AG10803 (cell line): ENCODE measurements around the gene RIN3.

Source experiments
- DNase-seq: peaks from one replicate; pipeline ENCODE4 v3.0.0; 2010; ENCODE audit warnings: low read depth
- H3K4me3 ChIP-seq: 2 replicates; pipeline ENCODE4 v1.5.1; 2011; ENCODE audit warnings: mild to moderate bottlenecking, low read length, control low read depth
- TF ChIP-seq, protein P1 (sequence below): conservative IDR thresholded peaks from 2 replicates; pipeline ENCODE4 v1.5.1; 2011; ENCODE audit warnings: mild to moderate bottlenecking, low read length, control low read depth, inconsistent platforms

The RIN3 gene

DNA sequence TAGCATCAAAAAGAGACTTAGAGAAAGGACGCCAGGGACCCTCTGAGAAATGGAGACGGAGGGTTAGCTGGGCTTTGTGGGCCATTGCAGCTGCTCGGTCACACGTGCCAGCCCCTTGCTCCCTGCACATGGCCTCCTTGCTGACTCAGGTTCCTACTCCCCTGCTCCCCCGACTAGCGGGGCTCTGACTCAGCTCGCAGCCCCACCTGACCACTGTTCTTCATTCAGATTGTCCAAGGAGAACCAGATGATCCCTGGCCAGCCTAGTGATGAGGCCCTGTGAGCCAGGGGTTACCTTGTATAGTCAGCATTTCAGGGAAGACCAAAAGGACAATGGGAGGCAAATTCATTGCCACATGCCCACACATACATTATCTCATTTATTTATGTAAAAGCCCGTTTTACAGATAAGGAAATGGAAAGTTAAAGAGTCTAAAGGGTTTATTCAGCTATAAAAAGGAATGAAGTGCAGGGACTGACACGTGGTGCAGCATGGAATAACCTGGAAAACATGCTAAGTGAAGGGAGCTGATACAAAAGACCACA, 131.5 kb downstream of the RIN3 start:
- TF ChIP-seq, protein P1, sequence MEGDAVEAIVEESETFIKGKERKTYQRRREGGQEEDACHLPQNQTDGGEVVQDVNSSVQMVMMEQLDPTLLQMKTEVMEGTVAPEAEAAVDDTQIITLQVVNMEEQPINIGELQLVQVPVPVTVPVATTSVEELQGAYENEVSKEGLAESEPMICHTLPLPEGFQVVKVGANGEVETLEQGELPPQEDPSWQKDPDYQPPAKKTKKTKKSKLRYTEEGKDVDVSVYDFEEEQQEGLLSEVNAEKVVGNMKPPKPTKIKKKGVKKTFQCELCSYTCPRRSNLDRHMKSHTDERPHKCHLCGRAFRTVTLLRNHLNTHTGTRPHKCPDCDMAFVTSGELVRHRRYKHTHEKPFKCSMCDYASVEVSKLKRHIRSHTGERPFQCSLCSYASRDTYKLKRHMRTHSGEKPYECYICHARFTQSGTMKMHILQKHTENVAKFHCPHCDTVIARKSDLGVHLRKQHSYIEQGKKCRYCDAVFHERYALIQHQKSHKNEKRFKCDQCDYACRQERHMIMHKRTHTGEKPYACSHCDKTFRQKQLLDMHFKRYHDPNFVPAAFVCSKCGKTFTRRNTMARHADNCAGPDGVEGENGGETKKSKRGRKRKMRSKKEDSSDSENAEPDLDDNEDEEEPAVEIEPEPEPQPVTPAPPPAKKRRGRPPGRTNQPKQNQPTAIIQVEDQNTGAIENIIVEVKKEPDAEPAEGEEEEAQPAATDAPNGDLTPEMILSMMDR = no peak
- DNase-seq = no peak
- no peak overlapping the region for H3K4me3 ChIP-seq

DNA sequence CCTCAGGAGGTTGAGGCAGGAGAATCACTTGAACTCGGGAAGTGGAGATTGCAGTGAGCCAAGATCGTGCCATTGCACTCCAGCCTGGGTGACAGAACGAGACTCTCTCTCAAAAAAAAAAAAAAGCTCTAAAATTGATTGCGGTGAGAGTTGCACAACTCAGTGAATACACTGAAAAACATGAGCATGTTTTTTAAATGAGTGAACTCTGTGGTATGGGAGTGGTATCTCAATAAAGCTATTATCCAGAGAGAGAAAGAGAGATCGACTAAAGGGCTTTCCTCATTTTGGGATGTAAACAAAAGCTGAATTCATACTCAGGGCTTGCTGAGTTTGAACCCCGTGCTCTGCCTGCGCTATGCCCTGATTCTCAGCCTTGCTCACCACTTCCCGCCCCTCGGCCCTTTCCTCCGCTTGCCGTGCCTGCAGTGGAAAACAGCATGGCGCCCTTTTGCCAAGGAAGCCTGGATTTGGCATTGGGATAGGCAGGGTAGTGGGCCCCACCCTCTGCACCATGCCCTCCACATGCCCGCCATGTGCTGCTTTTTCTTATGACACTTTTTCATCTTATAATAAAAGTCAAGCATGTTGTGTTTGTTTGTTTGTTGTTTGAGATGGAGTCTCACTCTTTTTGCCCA, 132.4 kb downstream of the RIN3 start:
- peak; percentile 93 for DNase-seq
- H3K4me3 ChIP-seq = no peak overlapping the region; the same call in 1 of the 2 replicates
- TF ChIP-seq, protein P1 = no peak

DNA sequence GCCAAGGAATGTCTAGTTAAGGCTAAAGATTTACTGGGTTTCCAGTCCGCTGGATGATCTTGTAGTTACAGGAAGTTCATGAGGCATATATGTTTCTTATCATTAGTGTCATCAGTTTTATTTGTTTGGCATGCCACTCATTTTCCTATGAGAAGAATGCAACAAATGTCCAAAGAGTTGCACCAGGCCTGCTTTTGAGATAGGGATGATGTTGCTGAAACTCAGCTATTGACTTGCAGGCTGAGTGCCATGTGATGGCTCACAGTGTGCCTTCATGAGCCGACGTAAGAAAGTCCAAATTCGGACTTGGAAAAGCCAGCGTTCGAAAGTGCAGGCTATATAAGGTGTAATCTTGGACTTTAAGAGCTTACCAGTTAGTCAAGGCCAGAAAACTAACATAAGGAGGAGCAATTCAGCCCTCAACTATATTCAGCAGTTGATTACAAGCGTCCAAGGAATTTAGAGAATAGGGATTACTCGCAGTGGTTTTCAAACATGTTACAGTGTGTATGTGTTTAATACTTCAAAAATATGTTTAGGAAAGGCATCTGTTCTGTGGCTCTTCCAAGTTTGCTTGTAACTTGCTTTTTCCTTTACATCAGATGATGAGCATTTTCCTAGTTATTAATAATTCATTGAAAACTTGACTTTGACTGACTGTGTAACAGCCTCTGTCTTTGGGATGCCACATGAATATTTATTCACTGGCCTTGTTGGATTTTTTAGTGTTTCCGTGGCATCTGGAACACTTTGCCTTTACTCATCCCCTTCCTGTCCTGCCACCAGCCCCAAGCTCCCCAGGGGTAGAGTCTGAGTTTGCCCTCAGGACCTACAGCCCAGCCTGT, 133.6 kb downstream of the RIN3 start:
- H3K4me3 ChIP-seq = no peak overlapping the region
- TF ChIP-seq, protein P1 = peak; percentile 9; the same call in 1 of the 2 replicates
- peak; percentile 98 for DNase-seq

DNA sequence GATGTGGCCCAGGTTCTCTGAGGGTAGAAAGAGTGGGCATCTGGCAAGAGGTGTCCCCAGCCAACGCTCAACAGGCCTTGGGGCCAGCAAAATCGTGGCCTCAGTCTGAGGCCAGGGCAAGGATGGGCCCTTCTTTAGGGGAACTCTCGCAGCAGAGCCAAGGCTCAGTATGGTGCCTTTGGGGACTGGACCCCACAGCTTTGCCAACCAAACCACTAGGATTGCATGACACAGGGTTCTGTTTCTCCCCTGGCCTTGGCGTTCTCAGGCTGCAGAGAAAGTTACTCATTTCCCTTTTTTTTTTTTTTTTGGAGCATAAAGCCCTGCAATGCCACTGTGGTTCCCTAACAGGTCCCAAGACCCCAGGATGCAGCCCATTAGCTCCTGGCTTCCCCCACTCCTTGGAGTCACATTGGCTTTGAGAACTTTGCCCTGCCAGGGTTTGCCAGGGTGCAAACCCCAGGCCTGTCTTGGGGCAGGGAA, 134.3 kb downstream of the RIN3 start:
- peak; percentile 83 for DNase-seq
- TF ChIP-seq, protein P1 = no peak
- no peak overlapping the region for H3K4me3 ChIP-seq

DNA sequence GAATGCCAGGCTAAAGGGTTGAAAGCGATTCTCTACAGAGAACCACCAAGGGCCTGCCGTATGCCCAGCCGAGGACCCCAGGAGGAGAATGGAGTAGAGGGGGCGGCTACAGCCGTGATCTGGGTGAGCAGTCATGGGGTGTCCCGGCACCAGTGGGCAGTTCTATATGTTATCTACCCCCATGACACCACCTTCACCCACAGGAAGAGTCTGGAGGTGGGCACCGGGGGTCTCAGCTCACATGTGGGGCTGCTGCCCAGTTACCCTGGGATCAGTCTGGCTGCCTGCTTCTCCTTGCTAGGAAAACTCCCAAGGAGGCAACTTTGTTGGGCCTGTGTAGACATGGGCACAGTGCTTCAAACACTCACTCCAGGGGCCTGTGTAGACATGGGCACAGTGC, 135.5 kb downstream of the RIN3 start:
- TF ChIP-seq, protein P1 = no peak
- DNase-seq = no peak
- no peak overlapping the region for H3K4me3 ChIP-seq

DNA sequence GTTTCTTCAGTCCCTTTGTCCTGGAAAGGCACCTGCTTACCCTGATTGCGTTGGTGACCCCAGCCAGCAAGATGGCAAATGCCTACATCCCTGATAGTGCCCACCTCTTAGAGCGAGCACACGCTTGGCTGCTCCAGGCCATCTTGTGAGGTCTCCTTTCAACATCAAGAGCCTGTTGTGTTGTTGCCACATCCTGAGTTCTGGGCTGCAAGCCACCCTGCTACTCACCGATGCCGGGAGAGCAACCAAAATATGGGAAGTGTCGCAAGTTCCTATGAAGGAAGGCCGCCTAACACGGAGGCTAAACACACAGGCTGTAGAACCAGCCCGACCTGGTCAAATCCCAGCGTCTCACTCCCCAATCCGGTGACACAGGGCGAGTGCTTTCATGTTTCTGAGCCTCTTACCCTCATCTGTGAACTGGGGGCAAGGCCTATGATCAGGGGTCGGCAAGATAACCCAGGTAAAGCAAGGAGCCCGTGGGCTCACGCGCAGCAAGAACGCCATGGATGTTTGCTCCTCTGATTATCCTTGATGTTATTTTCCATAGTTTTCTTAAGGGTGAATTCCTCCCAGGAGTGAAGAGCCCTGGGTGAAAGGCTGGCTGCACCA, 136.5 kb downstream of the RIN3 start:
- H3K4me3 ChIP-seq = no peak overlapping the region
- DNase-seq = peak; percentile 96
- TF ChIP-seq, protein P1 = no peak
